HL-60 (cell line): ENCODE data around the gene CREBBP.

Experiments
- DNase-seq, 2 experiments: peaks; one replicate each; pipeline ENCODE4 v3.0.0-alpha.2; 2010 to 2020; ENCODE audit warnings: low read depth in 1 of 2, low spot score in 1 of 2
- H3K27ac ChIP-seq: fragments of 250-450 bp; sonication (Bioruptor Pico); replicated peaks from 2 replicates; pipeline ENCODE4 v1.5.1; 2020; ENCODE audit warnings: mild to moderate bottlenecking, moderate library complexity
- H3K27me3 ChIP-seq: fragments of 250-450 bp; sonication (Bioruptor Pico); 2 replicates; pipeline ENCODE4 v1.5.1; 2021; ENCODE audit warnings: mild to moderate bottlenecking, moderate library complexity; ENCODE audit not compliant: insufficient read depth, poor library complexity, severe bottlenecking
- H3K4me3 ChIP-seq: replicated peaks from 2 replicates; pipeline ENCODE4 v1.5.1; 2011; ENCODE audit warnings: mild to moderate bottlenecking, control low read depth, low read length; ENCODE audit not compliant: insufficient read depth
- GABPA ChIP-seq: IDR thresholded peaks from 2 replicates; pipeline ENCODE4 v1.6.1; 2012; ENCODE audit warnings: low read depth
- POLR2AphosphoS5 ChIP-seq: IDR thresholded peaks from 2 replicates; pipeline ENCODE4 v1.6.1; 2012; ENCODE audit warnings: low read depth
- SPI1 ChIP-seq: IDR thresholded peaks from 2 replicates; pipeline ENCODE4 v1.6.1; 2012; ENCODE audit warnings: low read depth, mild to moderate bottlenecking, borderline replicate concordance
- TF ChIP-seq, protein P1 (sequence below): IDR thresholded peaks from one replicate; pipeline ENCODE4 v1.5.1; 2011; ENCODE audit warnings: low read length, control low read depth, inconsistent platforms; ENCODE audit not compliant: insufficient read depth
- TF ChIP-seq, protein P2 (sequence below): IDR thresholded peaks from 2 replicates; pipeline ENCODE4 v1.6.1; 2012; ENCODE audit warnings: low read depth; ENCODE audit not compliant: insufficient replicate concordance

The CREBBP gene

DNA sequence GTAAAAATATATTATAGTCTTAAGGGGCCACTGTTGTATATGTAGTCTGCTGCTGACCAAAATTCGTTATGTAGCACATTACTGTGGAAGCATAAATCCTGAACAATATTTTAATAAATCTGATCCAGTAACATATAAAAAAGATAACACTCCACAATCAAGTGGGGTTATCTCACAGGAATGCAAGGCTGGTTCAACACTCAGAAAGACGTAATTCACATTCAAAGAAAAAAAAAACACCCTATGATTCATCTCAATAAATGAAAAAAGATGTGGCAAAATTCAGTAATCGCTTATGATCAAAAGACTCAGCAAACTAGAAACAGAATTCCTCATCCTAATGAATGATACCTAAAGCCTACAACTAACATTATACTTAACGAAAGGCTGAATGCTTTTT lies 47.8 kb downstream of the CREBBP start:
- TF ChIP-seq SPI1 (no peak), GABPA (no peak), POLR2AphosphoS5 (no peak)
- TF ChIP-seq, protein P1, sequence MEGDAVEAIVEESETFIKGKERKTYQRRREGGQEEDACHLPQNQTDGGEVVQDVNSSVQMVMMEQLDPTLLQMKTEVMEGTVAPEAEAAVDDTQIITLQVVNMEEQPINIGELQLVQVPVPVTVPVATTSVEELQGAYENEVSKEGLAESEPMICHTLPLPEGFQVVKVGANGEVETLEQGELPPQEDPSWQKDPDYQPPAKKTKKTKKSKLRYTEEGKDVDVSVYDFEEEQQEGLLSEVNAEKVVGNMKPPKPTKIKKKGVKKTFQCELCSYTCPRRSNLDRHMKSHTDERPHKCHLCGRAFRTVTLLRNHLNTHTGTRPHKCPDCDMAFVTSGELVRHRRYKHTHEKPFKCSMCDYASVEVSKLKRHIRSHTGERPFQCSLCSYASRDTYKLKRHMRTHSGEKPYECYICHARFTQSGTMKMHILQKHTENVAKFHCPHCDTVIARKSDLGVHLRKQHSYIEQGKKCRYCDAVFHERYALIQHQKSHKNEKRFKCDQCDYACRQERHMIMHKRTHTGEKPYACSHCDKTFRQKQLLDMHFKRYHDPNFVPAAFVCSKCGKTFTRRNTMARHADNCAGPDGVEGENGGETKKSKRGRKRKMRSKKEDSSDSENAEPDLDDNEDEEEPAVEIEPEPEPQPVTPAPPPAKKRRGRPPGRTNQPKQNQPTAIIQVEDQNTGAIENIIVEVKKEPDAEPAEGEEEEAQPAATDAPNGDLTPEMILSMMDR: no peak
- TF ChIP-seq, protein P2, sequence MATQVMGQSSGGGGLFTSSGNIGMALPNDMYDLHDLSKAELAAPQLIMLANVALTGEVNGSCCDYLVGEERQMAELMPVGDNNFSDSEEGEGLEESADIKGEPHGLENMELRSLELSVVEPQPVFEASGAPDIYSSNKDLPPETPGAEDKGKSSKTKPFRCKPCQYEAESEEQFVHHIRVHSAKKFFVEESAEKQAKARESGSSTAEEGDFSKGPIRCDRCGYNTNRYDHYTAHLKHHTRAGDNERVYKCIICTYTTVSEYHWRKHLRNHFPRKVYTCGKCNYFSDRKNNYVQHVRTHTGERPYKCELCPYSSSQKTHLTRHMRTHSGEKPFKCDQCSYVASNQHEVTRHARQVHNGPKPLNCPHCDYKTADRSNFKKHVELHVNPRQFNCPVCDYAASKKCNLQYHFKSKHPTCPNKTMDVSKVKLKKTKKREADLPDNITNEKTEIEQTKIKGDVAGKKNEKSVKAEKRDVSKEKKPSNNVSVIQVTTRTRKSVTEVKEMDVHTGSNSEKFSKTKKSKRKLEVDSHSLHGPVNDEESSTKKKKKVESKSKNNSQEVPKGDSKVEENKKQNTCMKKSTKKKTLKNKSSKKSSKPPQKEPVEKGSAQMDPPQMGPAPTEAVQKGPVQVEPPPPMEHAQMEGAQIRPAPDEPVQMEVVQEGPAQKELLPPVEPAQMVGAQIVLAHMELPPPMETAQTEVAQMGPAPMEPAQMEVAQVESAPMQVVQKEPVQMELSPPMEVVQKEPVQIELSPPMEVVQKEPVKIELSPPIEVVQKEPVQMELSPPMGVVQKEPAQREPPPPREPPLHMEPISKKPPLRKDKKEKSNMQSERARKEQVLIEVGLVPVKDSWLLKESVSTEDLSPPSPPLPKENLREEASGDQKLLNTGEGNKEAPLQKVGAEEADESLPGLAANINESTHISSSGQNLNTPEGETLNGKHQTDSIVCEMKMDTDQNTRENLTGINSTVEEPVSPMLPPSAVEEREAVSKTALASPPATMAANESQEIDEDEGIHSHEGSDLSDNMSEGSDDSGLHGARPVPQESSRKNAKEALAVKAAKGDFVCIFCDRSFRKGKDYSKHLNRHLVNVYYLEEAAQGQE: no peak
- Histone ChIP-seq H3K4me3 (no peak overlapping the region), H3K27me3 (no peaks in the 10 kb centered on the region), H3K27ac (no peak overlapping the region)
- DNase-seq: no peak

- no peak for TF ChIP-seq POLR2AphosphoS5
- DNase-seq: no peak
- H3K27ac ChIP-seq: no peak overlapping the region
- no peak overlapping the region for H3K4me3 ChIP-seq
- H3K27me3 ChIP-seq: no peaks in the 10 kb centered on the region
Measured at GRCh38 chr16:3830625-3831254, 49.8 kb downstream of the CREBBP start.

GRCh38 chr16:3829631-3830536 lies 50.6 kb downstream of the CREBBP start:
- no peaks in the 10 kb centered on the region for H3K27me3 ChIP-seq
- H3K4me3 ChIP-seq: no peak overlapping the region
- H3K27ac ChIP-seq: no peak overlapping the region
- no peak for DNase-seq
- TF ChIP-seq, protein P1: no peak
- TF ChIP-seq GABPA (no peak), POLR2AphosphoS5 (no peak), SPI1 (no peak)
- TF ChIP-seq, protein P2: no peak

DNA sequence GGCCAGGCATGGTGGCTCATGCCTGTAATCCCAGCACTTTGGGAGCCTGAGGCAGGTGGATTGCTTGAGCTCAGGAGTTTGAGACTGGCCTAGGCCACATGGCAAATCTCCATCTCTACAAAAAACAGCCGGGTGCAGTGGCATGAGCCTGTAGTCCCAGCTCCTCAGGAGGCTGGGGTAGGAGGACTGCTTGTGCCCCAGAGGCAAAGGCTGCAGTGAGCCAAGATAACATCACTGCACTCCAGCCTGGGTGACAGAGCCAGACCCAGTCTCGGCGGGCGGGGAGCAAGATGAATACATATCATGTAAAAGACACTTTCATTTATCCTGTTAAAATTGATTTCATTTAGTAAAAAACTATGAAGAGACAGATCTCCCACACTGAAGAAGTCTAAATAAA lies 54.6 kb downstream of the CREBBP start:
- TF ChIP-seq SPI1: no peak
- no peak for TF ChIP-seq POLR2AphosphoS5
- TF ChIP-seq, protein P2: no peak
- no peak for TF ChIP-seq GABPA
- TF ChIP-seq, protein P1: no peak
- no peak for DNase-seq
- Histone ChIP-seq H3K27me3 (no peaks in the 10 kb centered on the region), H3K4me3 (no peak overlapping the region), H3K27ac (no peak overlapping the region)
